Mesenchymal stem cell (in vitro differentiated cells and primary cell): ENCODE results near the gene EME1.
"Not testable (repeated sequence)": the region's sequence is repeated elsewhere in the genome, so short reads cannot be mapped to it uniquely, and the experiment has no call there.

Experiments used
- DNase-seq: peaks from one replicate; pipeline ENCODE4 v3.0.0-alpha.2; 2013
- H2AFZ ChIP-seq: one replicate; pipeline ENCODE4 v1.6.1; 2013; ENCODE audit warnings: low read depth, mild to moderate bottlenecking, control low read depth, inconsistent platforms, low read length, moderate library complexity
- H2AK5ac ChIP-seq: 2 replicates; pipeline ENCODE4 v1.6.1; 2013; ENCODE audit warnings: low read length, moderate library complexity, mild to moderate bottlenecking, inconsistent platforms; ENCODE audit not compliant: severe bottlenecking
- H2BK120ac ChIP-seq: one replicate; pipeline ENCODE4 v1.6.1; 2013; ENCODE audit warnings: low read depth, mild to moderate bottlenecking, inconsistent platforms, low read length, moderate library complexity
- H2BK12ac ChIP-seq, 2 experiments: one replicate each; pipeline ENCODE4 v1.6.1; 2013; ENCODE audit warnings: inconsistent platforms in 2 of 2, low read length in 2 of 2, mild to moderate bottlenecking in 2 of 2, moderate library complexity in 2 of 2, control low read depth in 1 of 2
- H2BK15ac ChIP-seq: one replicate; pipeline ENCODE4 v1.6.1; 2013; ENCODE audit warnings: mild to moderate bottlenecking, low read depth, inconsistent platforms; ENCODE audit not compliant: poor library complexity, severe bottlenecking
- H2BK5ac ChIP-seq: 2 replicates; pipeline ENCODE4 v1.6.1; 2013; ENCODE audit warnings: low read depth, mild to moderate bottlenecking, low read length, control low read depth, inconsistent platforms; ENCODE audit not compliant: poor library complexity, severe bottlenecking
- H3K14ac ChIP-seq, 2 experiments: one replicate each; pipeline ENCODE4 v1.6.1; 2013; ENCODE audit warnings: inconsistent platforms in 2 of 2, low read length in 2 of 2, control low read depth in 1 of 2, mild to moderate bottlenecking in 1 of 2, moderate library complexity in 1 of 2
- H3K18ac ChIP-seq, 2 experiments: one replicate each; pipeline ENCODE4 v1.6.1; 2013; ENCODE audit warnings: inconsistent platforms in 2 of 2, low read length in 2 of 2, control low read depth in 1 of 2, low read depth in 1 of 2, mild to moderate bottlenecking in 1 of 2
- H3K23ac ChIP-seq, 2 experiments: one replicate each; pipeline ENCODE4 v1.6.1; 2013; ENCODE audit warnings: inconsistent platforms in 2 of 2, low read length in 2 of 2, mild to moderate bottlenecking in 2 of 2, moderate library complexity in 2 of 2, control low read depth in 1 of 2
- H3K27ac ChIP-seq: 2 replicates; pipeline ENCODE4 v1.5.1; 2013; ENCODE audit warnings: mild to moderate bottlenecking, moderate library complexity, low read length, control low read depth, inconsistent platforms; ENCODE audit not compliant: poor library complexity, severe bottlenecking
- H3K27me3 ChIP-seq, 2 experiments: 2 replicates each; pipeline versions ENCODE4 v1.6.1 to v1.7.0; 2013; ENCODE audit warnings: low read length in 2 of 2, mild to moderate bottlenecking in 2 of 2, moderate library complexity in 2 of 2, control low read depth in 1 of 2, inconsistent platforms in 1 of 2; ENCODE audit not compliant: control insufficient read depth in 1 of 2, insufficient read depth in 1 of 2
- H3K36me3 ChIP-seq, 2 experiments: 2 replicates each; pipeline versions ENCODE4 v1.6.1 to v1.7.0; 2013; ENCODE audit warnings: low read length in 2 of 2, control low read depth in 1 of 2, inconsistent platforms in 1 of 2, low read depth in 1 of 2, mild to moderate bottlenecking in 1 of 2; ENCODE audit not compliant: insufficient read depth in 2 of 2, control insufficient read depth in 1 of 2
- H3K4ac ChIP-seq, 2 experiments: one replicate each; pipeline ENCODE4 v1.6.1; 2013; ENCODE audit warnings: inconsistent platforms in 2 of 2, low read length in 2 of 2, mild to moderate bottlenecking in 2 of 2, moderate library complexity in 2 of 2, control low read depth in 1 of 2, low read depth in 1 of 2
- H3K4me1 ChIP-seq: 2 replicates; pipeline ENCODE4 v1.6.1; 2013; ENCODE audit warnings: low read depth, low read length, control low read depth; ENCODE audit not compliant: control insufficient read depth, insufficient read depth
- H3K4me2 ChIP-seq: 2 replicates; pipeline ENCODE4 v1.6.1; 2013; ENCODE audit warnings: low read length, mild to moderate bottlenecking, inconsistent platforms; ENCODE audit not compliant: poor library complexity, severe bottlenecking
- H3K4me3 ChIP-seq, 2 experiments: 2 replicates each; pipeline versions ENCODE4 v1.5.1 to v1.7.0; 2013; ENCODE audit warnings: low read length in 2 of 2, mild to moderate bottlenecking in 2 of 2, control low read depth in 1 of 2, low read depth in 1 of 2; ENCODE audit not compliant: insufficient read depth in 1 of 2
- H3K79me1 ChIP-seq: replicated peaks from 2 replicates; pipeline ENCODE4 v1.6.1; 2013; ENCODE audit warnings: mild to moderate bottlenecking, control low read depth, low read length, inconsistent platforms; ENCODE audit not compliant: poor library complexity, severe bottlenecking
- H3K9ac ChIP-seq: 2 replicates; pipeline ENCODE4 v1.7.0; 2013; ENCODE audit warnings: mild to moderate bottlenecking, low read length, moderate library complexity
- H3K9me3 ChIP-seq: 2 replicates; pipeline ENCODE4 v1.7.0; 2013; ENCODE audit warnings: mild to moderate bottlenecking, low read length; ENCODE audit not compliant: control insufficient read depth
- H4K8ac ChIP-seq: one replicate; pipeline ENCODE4 v1.6.1; 2013; ENCODE audit warnings: inconsistent platforms, mild to moderate bottlenecking, low read length, moderate library complexity
- H4K91ac ChIP-seq: one replicate; pipeline ENCODE4 v1.6.1; 2013; ENCODE audit warnings: mild to moderate bottlenecking, low read length, inconsistent platforms
- WGBS: methylation state at CpG from one replicate; pipeline ENCODE4 v1.1.7; 2013; ENCODE audit warnings: mixed read lengths; 5-methylcytosine and 5-hydroxymethylcytosine counted together

Gene EME1

GRCh38 chr17:50407921-50408320 is 34.9 kb downstream of the EME1 start:
- Histone ChIP-seq H2BK12ac (no peak overlapping the region), H2AK5ac (no peak overlapping the region)
- WGBS = 83% methylated on average over 4 of the region's 4 CpGs

GRCh38 chr17:50412188-50412732 is 39.2 kb downstream of the EME1 start:
- Histone ChIP-seq H2AFZ (no peak overlapping the region), H3K4me3 (no peak overlapping the region), H3K27me3 (no peaks in the 10 kb centered on the region), H3K14ac (no peak overlapping the region), H4K91ac (no peak overlapping the region), H3K9ac (no peak overlapping the region), H3K4me2 (no peak overlapping the region), H2BK120ac (no peak overlapping the region), H3K36me3 (no peaks in the 10 kb centered on the region), H3K18ac (no peak overlapping the region), H2BK12ac (no peak overlapping the region), H2BK5ac (no peak overlapping the region), H3K4ac (no peak overlapping the region), H4K8ac (no peak overlapping the region), H3K9me3 (no peaks in the 10 kb centered on the region), H3K4me1 (peaks cover 2% of the 10 kb centered on the region), H3K27ac (no peak overlapping the region), H3K79me1 (no peaks in the 10 kb centered on the region), H2BK15ac (no peak overlapping the region), H3K23ac (no peak overlapping the region), H2AK5ac (no peak overlapping the region)
- WGBS = 100% methylated on average over 1 of the region's 4 CpGs
- no peak for DNase-seq

More at GRCh38 chr17:50407921-50408320, 34.9 kb downstream of the EME1 start:
- Histone ChIP-seq H3K27me3 (peaks cover 9 to 23% of the 10 kb centered on the region in 2 experiments), H2BK5ac (no peak overlapping the region), H3K23ac (no peak overlapping the region), H3K27ac (no peak overlapping the region), H4K91ac (no peak overlapping the region), H3K9me3 (no peaks in the 10 kb centered on the region), H3K79me1 (no peaks in the 10 kb centered on the region), H2BK15ac (no peak overlapping the region), H2BK120ac (no peak overlapping the region), H3K4me1 (peaks cover 2% of the 10 kb centered on the region), H3K14ac (no peak overlapping the region), H3K4ac (no peak overlapping the region), H2AFZ (no peak overlapping the region), H3K18ac (no peak overlapping the region), H4K8ac (no peak overlapping the region), H3K4me2 (no peak overlapping the region), H3K9ac (no peak overlapping the region), H3K4me3 (no peak overlapping the region), H3K36me3 (no peaks in the 10 kb centered on the region)
- no peak for DNase-seq

- Histone ChIP-seq H3K27me3 (no peaks in the 10 kb centered on the region), H2AK5ac (no peak overlapping the region), H2BK12ac (no peak overlapping the region), H3K9me3 (no peaks in the 10 kb centered on the region), H3K4ac (no peak overlapping the region), H3K4me2 (no peak overlapping the region), H3K4me3 (no peak overlapping the region), H2AFZ (no peak overlapping the region), H3K36me3 (no peaks in the 10 kb centered on the region), H2BK15ac (no peak overlapping the region), H4K8ac (no peak overlapping the region), H3K9ac (no peak overlapping the region), H4K91ac (no peak overlapping the region), H3K18ac (no peak overlapping the region), H2BK120ac (no peak overlapping the region), H3K4me1 (no peaks in the 10 kb centered on the region), H2BK5ac (no peak overlapping the region), H3K23ac (no peak overlapping the region), H3K14ac (no peak overlapping the region), H3K79me1 (no peaks in the 10 kb centered on the region), H3K27ac (no peak overlapping the region)
- no peak for DNase-seq
- 61% methylated on average over 3 of the region's 3 CpGs for WGBS
Observed at GRCh38 chr17:50414808-50415207, 41.8 kb downstream of the EME1 start.

GRCh38 chr17:50419577-50419976 is 46.5 kb downstream of the EME1 start:
- not testable (repeated sequence) for H3K27me3 ChIP-seq, H3K18ac ChIP-seq, H4K91ac ChIP-seq, H2BK15ac ChIP-seq, H3K23ac ChIP-seq, H3K14ac ChIP-seq, H2BK12ac ChIP-seq, H2BK5ac ChIP-seq, DNase-seq, H3K4me3 ChIP-seq, H2AFZ ChIP-seq, H3K27ac ChIP-seq, H3K79me1 ChIP-seq, H3K4me2 ChIP-seq, H3K9me3 ChIP-seq, H3K4ac ChIP-seq, H4K8ac ChIP-seq, H3K4me1 ChIP-seq, H2AK5ac ChIP-seq, H2BK120ac ChIP-seq, H3K9ac ChIP-seq, H3K36me3 ChIP-seq
- WGBS = 96% methylated on average over 10 of the region's 10 CpGs
